GM12878 (cell line): ENCODE results near the gene VAV2. TPM values are rescaled to one million over a fixed set of nuclear protein-coding genes. Genes with fewer than 3 reads are reported as not detected.

ENCODE experiments used
- ATAC-seq: fragments of 200-7000 bp; cut with Tn5 transposase; 3 replicates; pipeline ENCODE4 v1.9.1; 2020; ENCODE audit warnings: mild to moderate bottlenecking, moderate library complexity
- BruUV-seq: library from RNA; stranded (reverse); fragments of 400-500 nt; replicated peaks from 2 replicates; lab custom pipeline; 2021; lab: Mats Ljungman, UMichigan
- CTCF ChIA-PET: fragments of 300-600 bp; sonication (Branson Sonifier 250); formaldehyde crosslinking; extraction: SDS; loops from one replicate; lab custom pipeline; 2021; ENCODE audit warnings: inconsistent platforms; lab: Yijun Ruan, JAX
- POLR2A ChIA-PET: fragments of 350-600 bp; formaldehyde crosslinking; extraction: SDS; loops from one replicate; lab custom pipeline; 2021; ENCODE audit warnings: inconsistent platforms; lab: Charles Lee
- RAD21 ChIA-PET: fragments of 300-600 bp; sonication (Branson Sonifier 250); formaldehyde crosslinking; loops from one replicate; lab custom pipeline; 2023; ENCODE audit warnings: antibody characterized with exemption; ENCODE audit not compliant: unreplicated experiment; lab: Charles Lee
- SMC1A ChIA-PET: fragments of 300-600 bp; sonication (Branson Sonifier 250); formaldehyde crosslinking; loops from one replicate; lab custom pipeline; 2023; ENCODE audit not compliant: unreplicated experiment, uncharacterized antibody; lab: Charles Lee
- DNase-seq: peaks from one replicate; pipeline ENCODE4 v3.0.0-alpha.2; 2011; ENCODE audit warnings: low read depth, low spot score
- FAIRE-seq: peaks from 3 replicates; lab custom pipeline; 2011; peaks lifted over from hg19 to GRCh38; lab: Jason Lieb, UNC
- H2AFZ ChIP-seq: 2 replicates; pipeline ENCODE4 v1.6.0; 2011; ENCODE audit warnings: low read depth, low read length, control low read depth; ENCODE audit not compliant: control insufficient read depth
- H3K27ac ChIP-seq: 2 replicates; pipeline ENCODE4 v1.5.1; 2011; ENCODE audit warnings: control low read depth; ENCODE audit not compliant: control insufficient read depth, insufficient read depth
- H3K27me3 ChIP-seq, 2 experiments: replicated peaks in 1 of 2; 2 replicates each; pipeline versions ENCODE4 v1.6.0 to v1.6.1; 2011; ENCODE audit warnings: low read length in 1 of 2; ENCODE audit not compliant: control insufficient read depth in 2 of 2, insufficient read depth in 2 of 2
- H3K36me3 ChIP-seq, 2 experiments: 2 replicates each; pipeline ENCODE4 v1.5.1; 2011; ENCODE audit warnings: low read length in 1 of 2; ENCODE audit not compliant: control insufficient read depth in 2 of 2, insufficient read depth in 2 of 2
- H3K4me1 ChIP-seq: 2 replicates; pipeline ENCODE4 v1.6.1; 2011; ENCODE audit warnings: mild to moderate bottlenecking, low read length, moderate library complexity, mixed read lengths; ENCODE audit not compliant: control insufficient read depth, insufficient read depth
- H3K4me2 ChIP-seq: 2 replicates; pipeline ENCODE4 v1.6.0; 2011; ENCODE audit warnings: control low read depth; ENCODE audit not compliant: control insufficient read depth, insufficient read depth
- H3K4me3 ChIP-seq: fragments of 200-600 bp; sonication (generic); 2 replicates; pipeline ENCODE4 v1.5.1; 2016
- H3K79me2 ChIP-seq: 2 replicates; pipeline ENCODE4 v1.6.0; 2011; ENCODE audit warnings: low read length; ENCODE audit not compliant: control insufficient read depth, insufficient read depth
- H3K9ac ChIP-seq: 2 replicates; pipeline ENCODE4 v1.8.0; 2011; ENCODE audit warnings: low read length, control low read depth, mixed read lengths; ENCODE audit not compliant: control insufficient read depth, insufficient read depth
- H3K9me3 ChIP-seq: replicated peaks from 3 replicates; pipeline ENCODE4 v1.5.1; 2011; ENCODE audit warnings: mild to moderate bottlenecking, low read length; ENCODE audit not compliant: control insufficient read depth, insufficient read depth
- H4K20me1 ChIP-seq: 2 replicates; pipeline ENCODE4 v1.6.0; 2011; ENCODE audit not compliant: control insufficient read depth, insufficient read depth
- ASH2L ChIP-seq: fragments of 300-600, 200-600 bp; sonication (generic); IDR thresholded peaks from 2 replicates; pipeline ENCODE4 v1.6.1; 2017; ENCODE audit warnings: low read depth, mild to moderate bottlenecking, borderline replicate concordance
- ATF7 ChIP-seq: fragments of 450-650 bp; IDR thresholded peaks from 2 replicates; pipeline ENCODE4 v1.6.1; 2016; ENCODE audit warnings: low read depth, mild to moderate bottlenecking
- BCL11A ChIP-seq: IDR thresholded peaks from 2 replicates; pipeline ENCODE4 v1.6.1; 2011; ENCODE audit warnings: low read depth, low read length
- CREM ChIP-seq: IDR thresholded peaks from 2 replicates; pipeline ENCODE4 v1.6.1; 2014; ENCODE audit warnings: antibody characterized with exemption, low read depth
- PAX5 ChIP-seq: IDR thresholded peaks from 2 replicates; pipeline ENCODE4 v1.6.1; 2011; ENCODE audit warnings: low read depth, low read length, borderline replicate concordance
- PBX3 ChIP-seq: IDR thresholded peaks from 2 replicates; pipeline ENCODE4 v1.6.1; 2011; ENCODE audit warnings: mild to moderate bottlenecking, low read depth, low read length, moderate library complexity; ENCODE audit not compliant: insufficient replicate concordance
- RAD51 ChIP-seq: fragments of 450-650 bp; IDR thresholded peaks from 2 replicates; pipeline ENCODE4 v1.6.1; 2016; ENCODE audit warnings: moderate library complexity, mild to moderate bottlenecking, inconsistent platforms
- SUZ12 ChIP-seq: fragments of 200-600 bp; sonication (generic); IDR thresholded peaks from one replicate; pipeline ENCODE4 v1.6.1; 2018; ENCODE audit warnings: antibody characterized with exemption, mild to moderate bottlenecking; ENCODE audit not compliant: unreplicated experiment
- TCF3 ChIP-seq: IDR thresholded peaks from 2 replicates; pipeline ENCODE4 v1.6.1; 2012; ENCODE audit warnings: low read depth, mild to moderate bottlenecking, low read length, borderline replicate concordance; ENCODE audit not compliant: insufficient read depth
- ZNF622 ChIP-seq: fragments of 450-650 bp; IDR thresholded peaks from 2 replicates; pipeline ENCODE4 v1.6.1; 2017; ENCODE audit warnings: mild to moderate bottlenecking, inconsistent platforms
- WGBS: methylation state at CpG from one replicate; pipeline ENCODE4 v1.1.6; 2016; ENCODE audit warnings: low lambda C conversion rate; ENCODE audit not compliant: insufficient replicate concordance, insufficient coverage; ENCODE audit errors: missing lambda C conversion rate; 5-methylcytosine and 5-hydroxymethylcytosine counted together
- in situ Hi-C: fragments of 300-500 bp; cut with MboI; formaldehyde crosslinking; loops from 9 replicates; pipeline ENCODE4 v1.14.3; 2018; ENCODE audit warnings: mixed read lengths
- intact Hi-C: fragments of 100-400 bp; cut with micrococcal nuclease; formaldehyde crosslinking; loops from one replicate; pipeline ENCODE4 v1.14.2; 2022; ENCODE audit not compliant: unreplicated experiment
- polyA plus RNA-seq, 11 experiments: library from polyadenylated mRNA; depleted of rRNA in 4 of 11; unstranded in 6 of 11; stranded (reverse) in 5 of 11; fragments of >200 nt; fragmentation: Nextera tagmentation in 4 of 11; fragmentation: Illumina TruSeq in 1 of 11; extraction: Ambion mirVana in 4 of 11; extraction: Trizol in 1 of 11; gene quantifications; 1 replicate in 1 of 11; 2 replicates in 10 of 11; pipeline versions ENCODE4 v1.2.1 to v1.2.3, GENCODE V29; 2011 to 2016; ENCODE audit warnings: inconsistent platforms in 2 of 11, missing spikeins in 2 of 11, low read depth in 1 of 11
- total RNA-seq, 4 experiments: library from RNA; depleted of rRNA in 3 of 4; stranded (reverse); fragments of >200 nt in 3 of 4; fragmentation: Illumina TruSeq in 1 of 4; extraction: Trizol in 1 of 4; gene quantifications; 2 replicates each; pipeline versions ENCODE4 v1.2.1 to v1.2.3, GENCODE V29; 2013 to 2021
- TF ChIP-seq, protein P1 (sequence below): IDR thresholded peaks from 2 replicates; pipeline ENCODE4 v1.6.1; 2012; ENCODE audit warnings: mild to moderate bottlenecking, low read depth, low read length
- TF ChIP-seq, protein P2 (sequence below), 3 experiments: IDR thresholded peaks in 2 of 3; conservative IDR thresholded peaks in 1 of 3; 2 replicates each; pipeline ENCODE4 v1.5.1; 2011; ENCODE audit warnings: low read depth in 3 of 3, low read length in 3 of 3, mild to moderate bottlenecking in 3 of 3, control low read depth in 2 of 3, moderate library complexity in 2 of 3, inconsistent platforms in 1 of 3, mixed read lengths in 1 of 3; ENCODE audit not compliant: control insufficient read depth in 2 of 3, insufficient read depth in 1 of 3; ENCODE audit errors: extremely low read depth in 1 of 3

Gene VAV2
- total and polyA plus RNA-seq, 10 of the 15 experiments (the other 5 are each of a cell fraction or from before 2014, with no cell fraction given), result 0.13 to 43.9 (median 16.9) TPM

GRCh38 chr9:133799106-133799505 lies 193.0 kb downstream of the VAV2 start:
- FAIRE-seq (no peak), ATAC-seq (no peak), DNase-seq (no peak)
- ChIA-PET SMC1A (no interaction called here), CTCF (interaction anchor here (2.2 kb wide), 1 partner anchor 195 kb away, joined by 9 read pairs; no protein-coding TSS in a partner anchor), POLR2A (interaction anchor here (0.6 kb wide), 1 partner anchor 412 kb away, joined by 3 read pairs; no protein-coding TSS in a partner anchor), RAD21 (no interaction called here)
- BruUV-seq, result no TSS peak
- no peaks in the 10 kb centered on the region for H3K27me3 ChIP-seq
- peaks cover 3 to 21% of the 10 kb centered on the region in 2 experiments; a peak in 3 of 4 replicates for H3K36me3 ChIP-seq
- peaks cover 2% of the 10 kb centered on the region for H3K4me1 ChIP-seq
- 92% methylated on average over 11 of the region's 11 CpGs for WGBS
- TF ChIP-seq RAD51 (no peak), SUZ12 (no peak), CREM (no peak), ASH2L (no peak), ZNF622 (no peak), ATF7 (no peak), PAX5 (no peak), PBX3 (no peak), BCL11A (no peak), TCF3 (no peak)
- TF ChIP-seq, protein P1, sequence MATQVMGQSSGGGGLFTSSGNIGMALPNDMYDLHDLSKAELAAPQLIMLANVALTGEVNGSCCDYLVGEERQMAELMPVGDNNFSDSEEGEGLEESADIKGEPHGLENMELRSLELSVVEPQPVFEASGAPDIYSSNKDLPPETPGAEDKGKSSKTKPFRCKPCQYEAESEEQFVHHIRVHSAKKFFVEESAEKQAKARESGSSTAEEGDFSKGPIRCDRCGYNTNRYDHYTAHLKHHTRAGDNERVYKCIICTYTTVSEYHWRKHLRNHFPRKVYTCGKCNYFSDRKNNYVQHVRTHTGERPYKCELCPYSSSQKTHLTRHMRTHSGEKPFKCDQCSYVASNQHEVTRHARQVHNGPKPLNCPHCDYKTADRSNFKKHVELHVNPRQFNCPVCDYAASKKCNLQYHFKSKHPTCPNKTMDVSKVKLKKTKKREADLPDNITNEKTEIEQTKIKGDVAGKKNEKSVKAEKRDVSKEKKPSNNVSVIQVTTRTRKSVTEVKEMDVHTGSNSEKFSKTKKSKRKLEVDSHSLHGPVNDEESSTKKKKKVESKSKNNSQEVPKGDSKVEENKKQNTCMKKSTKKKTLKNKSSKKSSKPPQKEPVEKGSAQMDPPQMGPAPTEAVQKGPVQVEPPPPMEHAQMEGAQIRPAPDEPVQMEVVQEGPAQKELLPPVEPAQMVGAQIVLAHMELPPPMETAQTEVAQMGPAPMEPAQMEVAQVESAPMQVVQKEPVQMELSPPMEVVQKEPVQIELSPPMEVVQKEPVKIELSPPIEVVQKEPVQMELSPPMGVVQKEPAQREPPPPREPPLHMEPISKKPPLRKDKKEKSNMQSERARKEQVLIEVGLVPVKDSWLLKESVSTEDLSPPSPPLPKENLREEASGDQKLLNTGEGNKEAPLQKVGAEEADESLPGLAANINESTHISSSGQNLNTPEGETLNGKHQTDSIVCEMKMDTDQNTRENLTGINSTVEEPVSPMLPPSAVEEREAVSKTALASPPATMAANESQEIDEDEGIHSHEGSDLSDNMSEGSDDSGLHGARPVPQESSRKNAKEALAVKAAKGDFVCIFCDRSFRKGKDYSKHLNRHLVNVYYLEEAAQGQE, result no peak
- TF ChIP-seq, protein P2, sequence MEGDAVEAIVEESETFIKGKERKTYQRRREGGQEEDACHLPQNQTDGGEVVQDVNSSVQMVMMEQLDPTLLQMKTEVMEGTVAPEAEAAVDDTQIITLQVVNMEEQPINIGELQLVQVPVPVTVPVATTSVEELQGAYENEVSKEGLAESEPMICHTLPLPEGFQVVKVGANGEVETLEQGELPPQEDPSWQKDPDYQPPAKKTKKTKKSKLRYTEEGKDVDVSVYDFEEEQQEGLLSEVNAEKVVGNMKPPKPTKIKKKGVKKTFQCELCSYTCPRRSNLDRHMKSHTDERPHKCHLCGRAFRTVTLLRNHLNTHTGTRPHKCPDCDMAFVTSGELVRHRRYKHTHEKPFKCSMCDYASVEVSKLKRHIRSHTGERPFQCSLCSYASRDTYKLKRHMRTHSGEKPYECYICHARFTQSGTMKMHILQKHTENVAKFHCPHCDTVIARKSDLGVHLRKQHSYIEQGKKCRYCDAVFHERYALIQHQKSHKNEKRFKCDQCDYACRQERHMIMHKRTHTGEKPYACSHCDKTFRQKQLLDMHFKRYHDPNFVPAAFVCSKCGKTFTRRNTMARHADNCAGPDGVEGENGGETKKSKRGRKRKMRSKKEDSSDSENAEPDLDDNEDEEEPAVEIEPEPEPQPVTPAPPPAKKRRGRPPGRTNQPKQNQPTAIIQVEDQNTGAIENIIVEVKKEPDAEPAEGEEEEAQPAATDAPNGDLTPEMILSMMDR (IDR thresholded peaks at IDR 0.05 in 2 of 3, conservative IDR thresholded peaks at IDR 0.05 in 1 of 3; ENCODE audit: control insufficient read depth in 2 of 3, extremely low read depth in 1 of 3, insufficient read depth in 1 of 3, low read depth in 3 of 3, low read length in 3 of 3), result no peak
- no peak overlapping the region for H3K4me2 ChIP-seq
- H3K79me2 ChIP-seq, result no peaks in the 10 kb centered on the region
- H2AFZ ChIP-seq, result no peak overlapping the region
- H3K9me3 ChIP-seq, result no peaks in the 10 kb centered on the region
- H3K9ac ChIP-seq, result no peak overlapping the region
- intact Hi-C loops (loop anchor here (10.0 kb wide), 1 partner anchor 296 kb away; no protein-coding TSS in a partner anchor), in situ Hi-C loops (no loop called here)
- no peak overlapping the region for H3K4me3 ChIP-seq
- H4K20me1 ChIP-seq, result no peaks in the 10 kb centered on the region
- H3K27ac ChIP-seq, result no peak overlapping the region
